Effector memory CD4-positive, alpha-beta T cell (primary cell): ENCODE measurements around the gene BMI1.

ENCODE experiments used
- DNase-seq, 3 donors: peaks; one replicate each; pipeline ENCODE4 v3.0.0-alpha.2; 2020
- H3K27ac ChIP-seq: 2 replicates; pipeline ENCODE4 v1.7.0; 2013; ENCODE audit warnings: mild to moderate bottlenecking, low read length, moderate library complexity; ENCODE audit not compliant: insufficient read depth, poor library complexity, severe bottlenecking
- H3K27me3 ChIP-seq: replicated peaks from 2 replicates; pipeline ENCODE4 v1.7.0; 2013; ENCODE audit warnings: mild to moderate bottlenecking, low read length; ENCODE audit not compliant: insufficient read depth, control insufficient read depth, poor library complexity, severe bottlenecking
- H3K36me3 ChIP-seq: 2 replicates; pipeline ENCODE4 v1.7.0; 2013; ENCODE audit warnings: mild to moderate bottlenecking, low read length, moderate library complexity; ENCODE audit not compliant: control insufficient read depth, insufficient read depth
- H3K4me1 ChIP-seq: 2 replicates; pipeline ENCODE4 v1.7.0; 2013; ENCODE audit warnings: low read length, mild to moderate bottlenecking; ENCODE audit not compliant: control insufficient read depth, insufficient read depth, poor library complexity, severe bottlenecking
- H3K4me3 ChIP-seq: 2 replicates; pipeline ENCODE4 v1.7.0; 2013; ENCODE audit warnings: low read length, low read depth, mild to moderate bottlenecking; ENCODE audit not compliant: insufficient read depth, poor library complexity, severe bottlenecking
- H3K9me3 ChIP-seq: 2 replicates; pipeline ENCODE4 v1.7.0; 2013; ENCODE audit warnings: mild to moderate bottlenecking, low read length, moderate library complexity; ENCODE audit not compliant: control insufficient read depth

BMI1 gene

DNA sequence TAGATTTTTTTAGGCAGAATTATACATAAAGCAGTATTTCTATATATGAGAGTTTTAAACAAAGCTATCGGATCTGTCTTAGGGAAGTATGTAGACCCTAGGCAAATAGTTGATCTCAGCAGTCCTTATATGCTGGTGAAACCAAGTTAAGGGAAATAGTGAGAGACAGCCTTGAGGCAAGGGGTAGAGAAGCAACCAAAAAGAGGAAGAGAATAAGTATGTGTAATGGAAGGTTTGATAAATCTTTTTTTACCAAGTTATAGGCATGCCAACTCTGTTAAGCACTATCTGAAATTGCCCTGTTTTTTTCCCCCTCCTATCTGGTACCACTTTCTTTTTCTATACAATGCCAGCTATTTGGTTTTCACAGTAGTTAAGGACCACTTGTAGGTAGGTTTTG is 44.3 kb downstream of the BMI1 start:
- no peak for DNase-seq
- H3K36me3 ChIP-seq: no peaks in the 10 kb centered on the region

DNA sequence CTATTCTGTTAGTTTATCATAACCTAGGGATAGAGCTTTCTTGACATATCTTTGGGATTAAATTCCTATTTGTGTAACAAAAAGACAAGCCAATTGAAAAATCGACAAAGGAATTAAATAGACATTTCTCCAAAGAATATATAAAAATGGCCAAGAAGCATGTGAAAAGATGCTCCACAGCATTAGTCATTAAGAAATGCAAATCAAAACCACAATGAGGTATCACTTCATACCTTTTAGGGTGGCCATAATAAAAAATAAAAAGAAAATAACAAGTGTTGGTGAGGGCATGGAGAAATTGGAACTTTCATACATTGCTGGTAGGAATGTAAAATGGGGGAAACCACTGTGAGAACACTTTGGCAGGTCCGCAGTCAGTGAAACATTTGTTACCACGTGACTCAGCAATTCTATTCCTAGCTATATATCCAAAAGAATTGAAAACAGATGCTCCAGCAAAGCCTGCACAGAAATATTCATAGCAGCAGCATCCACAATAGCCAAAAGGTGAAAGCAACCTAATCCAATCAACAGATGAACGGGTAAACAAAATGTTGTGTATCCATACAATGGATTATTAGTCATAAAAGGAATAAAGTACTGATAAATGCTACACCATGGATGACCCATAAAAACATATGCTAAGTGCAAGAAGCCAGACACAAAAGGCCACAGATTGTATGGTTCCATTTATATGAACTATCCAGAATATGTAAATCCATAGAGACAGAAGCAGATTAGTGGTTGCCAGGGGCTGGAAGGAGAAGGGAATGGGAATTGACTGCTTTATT is 44.9 kb downstream of the BMI1 start:
- H3K27me3 ChIP-seq: no peaks in the 10 kb centered on the region
- H3K9me3 ChIP-seq: no peaks in the 10 kb centered on the region
- no peak overlapping the region for H3K27ac ChIP-seq
- no peaks in the 10 kb centered on the region for H3K36me3 ChIP-seq
- no peaks in the 10 kb centered on the region for H3K4me1 ChIP-seq
- no peak overlapping the region for H3K4me3 ChIP-seq
- no peak for DNase-seq

More for the DNA sequence above, 44.3 kb downstream of the BMI1 start:
- Histone ChIP-seq H3K27ac (no peak overlapping the region), H3K4me3 (no peak overlapping the region), H3K4me1 (no peaks in the 10 kb centered on the region), H3K9me3 (no peaks in the 10 kb centered on the region), H3K27me3 (no peaks in the 10 kb centered on the region)

DNA sequence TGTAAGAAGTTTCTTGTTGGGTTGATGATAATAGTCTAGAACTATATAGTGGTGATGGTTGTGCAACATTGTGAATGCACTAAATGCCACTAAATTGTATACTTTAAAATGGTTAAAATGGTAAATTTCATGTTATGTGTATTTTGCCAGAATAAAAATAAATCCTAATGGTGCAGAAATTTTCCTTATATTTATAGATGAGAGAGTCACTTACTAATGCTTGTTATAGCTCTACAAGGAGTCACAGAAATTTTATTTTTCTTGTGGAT is 45.5 kb downstream of the BMI1 start:
- Histone ChIP-seq H3K36me3 (no peaks in the 10 kb centered on the region), H3K27me3 (no peaks in the 10 kb centered on the region), H3K4me3 (no peak overlapping the region), H3K4me1 (no peaks in the 10 kb centered on the region), H3K9me3 (no peaks in the 10 kb centered on the region), H3K27ac (no peak overlapping the region)
- DNase-seq: no peak

GRCh38 chr10:22366771-22367170 is 45.9 kb downstream of the BMI1 start:
- no peak overlapping the region for H3K4me3 ChIP-seq
- H3K36me3 ChIP-seq: no peaks in the 10 kb centered on the region
- DNase-seq: no peak
- no peaks in the 10 kb centered on the region for H3K9me3 ChIP-seq
- H3K27ac ChIP-seq: no peak overlapping the region
- no peaks in the 10 kb centered on the region for H3K27me3 ChIP-seq
- H3K4me1 ChIP-seq: no peaks in the 10 kb centered on the region

DNA sequence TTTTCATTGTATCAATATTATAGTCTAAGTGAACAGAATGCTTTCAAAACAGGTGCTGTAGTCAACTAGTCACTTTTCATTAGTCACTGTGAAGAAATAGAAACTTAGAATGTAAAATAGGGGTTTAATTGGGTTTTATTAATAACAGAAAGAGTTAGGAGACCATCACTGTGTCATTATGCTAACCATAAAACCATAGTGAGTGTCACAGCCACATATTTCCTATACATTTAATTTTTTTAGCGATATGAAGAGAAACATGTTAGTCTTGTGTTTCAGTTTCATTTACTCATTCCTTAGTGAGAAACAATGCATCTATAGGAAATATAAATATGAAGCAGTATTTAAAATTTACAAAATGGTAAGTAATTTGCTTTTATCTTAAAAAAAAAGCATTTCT is 46.6 kb downstream of the BMI1 start:
- Histone ChIP-seq H3K36me3 (no peaks in the 10 kb centered on the region), H3K27me3 (no peaks in the 10 kb centered on the region), H3K27ac (no peak overlapping the region), H3K9me3 (no peaks in the 10 kb centered on the region), H3K4me3 (no peak overlapping the region), H3K4me1 (no peaks in the 10 kb centered on the region)
- DNase-seq: no peak

- H3K27me3 ChIP-seq: no peaks in the 10 kb centered on the region
- no peaks in the 10 kb centered on the region for H3K9me3 ChIP-seq
- no peaks in the 10 kb centered on the region for H3K4me1 ChIP-seq
- no peak for DNase-seq
- H3K4me3 ChIP-seq: no peak overlapping the region
- H3K36me3 ChIP-seq: no peaks in the 10 kb centered on the region
- no peak overlapping the region for H3K27ac ChIP-seq
These were observed 47.5 kb downstream of the BMI1 start for GRCh38 chr10:22368402-22368801.

- Histone ChIP-seq H3K36me3 (no peaks in the 10 kb centered on the region), H3K27ac (no peak overlapping the region), H3K9me3 (no peaks in the 10 kb centered on the region), H3K4me1 (no peaks in the 10 kb centered on the region), H3K4me3 (no peak overlapping the region), H3K27me3 (no peaks in the 10 kb centered on the region)
- no peak for DNase-seq
These were observed 48.1 kb downstream of the BMI1 start for GRCh38 chr10:22368981-22369380.

- DNase-seq: no peak
- Histone ChIP-seq H3K27ac (no peak overlapping the region), H3K4me1 (no peaks in the 10 kb centered on the region), H3K27me3 (no peaks in the 10 kb centered on the region), H3K36me3 (no peaks in the 10 kb centered on the region), H3K9me3 (no peaks in the 10 kb centered on the region), H3K4me3 (no peak overlapping the region)
These were observed 48.7 kb downstream of the BMI1 start for GRCh38 chr10:22369434-22370072.

DNA sequence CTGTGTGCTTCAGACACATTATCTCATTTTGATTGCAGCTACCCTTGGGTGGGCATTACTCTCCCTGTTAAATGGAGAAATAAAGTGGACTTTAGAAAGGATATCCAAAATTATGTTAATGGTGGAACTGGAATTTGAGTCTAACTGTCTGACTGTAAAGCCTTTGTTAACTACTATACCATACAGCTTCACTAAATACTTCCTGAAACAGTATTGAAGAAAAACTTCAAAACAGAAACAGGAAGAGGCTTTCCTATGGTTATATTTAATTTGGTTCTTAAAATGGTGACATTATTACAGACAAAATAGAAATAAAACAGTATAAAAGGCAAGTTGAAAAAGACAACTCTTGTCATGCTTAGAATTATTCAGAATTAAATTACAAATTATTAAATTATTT is 49.4 kb downstream of the BMI1 start:
- no peak overlapping the region for H3K27ac ChIP-seq
- DNase-seq: no peak
- H3K9me3 ChIP-seq: no peaks in the 10 kb centered on the region
- H3K27me3 ChIP-seq: no peaks in the 10 kb centered on the region
- no peaks in the 10 kb centered on the region for H3K4me1 ChIP-seq
- H3K36me3 ChIP-seq: no peaks in the 10 kb centered on the region
- H3K4me3 ChIP-seq: no peak overlapping the region

GRCh38 chr10:22372298-22372697 is 51.4 kb downstream of the BMI1 start:
- H3K27ac ChIP-seq: no peak overlapping the region
- no peaks in the 10 kb centered on the region for H3K9me3 ChIP-seq
- no peaks in the 10 kb centered on the region for H3K27me3 ChIP-seq
- no peaks in the 10 kb centered on the region for H3K4me1 ChIP-seq
- no peaks in the 10 kb centered on the region for H3K36me3 ChIP-seq
- H3K4me3 ChIP-seq: no peak overlapping the region
- DNase-seq: no peak
